Measurements from ENCODE around the gene TBCD. TPM values are rescaled to one million over a fixed set of nuclear protein-coding genes. Genes with fewer than 3 reads are reported as not detected.

Gene TBCD
- total RNA-seq, 2 donors from 2014 or later, result 64.0 to 123 TPM

- over 99% methylated on average over 5 of the region's 5 CpGs for WGBS
- TF ChIP-seq POLR2AphosphoS5 (IDR thresholded peaks at IDR 0.05) (no peak), CTCF (IDR thresholded peaks at IDR 0.05) (no peak), POLR2A (IDR thresholded peaks at IDR 0.05) (no peak)
- Histone ChIP-seq H3K27me3 (replicated peaks; ENCODE audit: insufficient read depth) (no peaks in the 10 kb centered on the region), H3K4me1 (replicated peaks) (no peaks in the 10 kb centered on the region), H3K36me3 (no peaks in the 10 kb centered on the region), H3K9me3 (no peaks in the 10 kb centered on the region), H3K27ac (no peak overlapping the region), H3K4me3 (no peak overlapping the region)
- intact Hi-C loops (cut with DNase I), result no loop called here
- DNase-seq (ENCODE audit: low spot score), result no peak
Observed at GRCh38 chr17:82820278-82821251, 68.7 kb downstream of the TBCD start.

GRCh38 chr17:82821554-82821953 lies 69.7 kb downstream of the TBCD start:
- intact Hi-C loops (cut with DNase I), result no loop called here
- TF ChIP-seq CTCF (IDR thresholded peaks at IDR 0.05) (no peak), POLR2A (IDR thresholded peaks at IDR 0.05) (no peak), POLR2AphosphoS5 (IDR thresholded peaks at IDR 0.05) (no peak)
- 96% methylated on average over 2 of the region's 2 CpGs for WGBS
- H3K4me3 ChIP-seq, result no peak overlapping the region
- no peaks in the 10 kb centered on the region for H3K36me3 ChIP-seq
- H3K9me3 ChIP-seq, result no peaks in the 10 kb centered on the region
- no peak for DNase-seq (ENCODE audit: low spot score)
- H3K27me3 ChIP-seq (replicated peaks; ENCODE audit: insufficient read depth), result no peaks in the 10 kb centered on the region
- no peaks in the 10 kb centered on the region for H3K4me1 ChIP-seq (replicated peaks)
- no peak overlapping the region for H3K27ac ChIP-seq

GRCh38 chr17:82822281-82822680 lies 70.4 kb downstream of the TBCD start:
- H3K27me3 ChIP-seq (replicated peaks; ENCODE audit: insufficient read depth), result no peaks in the 10 kb centered on the region
- H3K4me1 ChIP-seq (replicated peaks), result no peaks in the 10 kb centered on the region
- no peak for DNase-seq (ENCODE audit: low spot score)
- intact Hi-C loops (cut with DNase I), result no loop called here
- whole genome bisulfite sequencing, result 95% methylated on average over 16 of the region's 16 CpGs
- TF ChIP-seq POLR2AphosphoS5 (IDR thresholded peaks at IDR 0.05), result no peak
- no peak for TF ChIP-seq CTCF (IDR thresholded peaks at IDR 0.05)
- no peak for TF ChIP-seq POLR2A (IDR thresholded peaks at IDR 0.05)
- H3K9me3 ChIP-seq, result no peaks in the 10 kb centered on the region
- no peak overlapping the region for H3K27ac ChIP-seq
- no peak overlapping the region for H3K4me3 ChIP-seq
- H3K36me3 ChIP-seq, result no peaks in the 10 kb centered on the region

- 79% methylated on average over 5 of the region's 5 CpGs for WGBS
- H3K4me3 ChIP-seq, result no peak overlapping the region
- TF ChIP-seq POLR2AphosphoS5 (IDR thresholded peaks at IDR 0.05) (no peak), CTCF (IDR thresholded peaks at IDR 0.05) (no peak), POLR2A (IDR thresholded peaks at IDR 0.05) (no peak)
- H3K36me3 ChIP-seq, result no peaks in the 10 kb centered on the region
- no peak for DNase-seq (ENCODE audit: low spot score)
- no peaks in the 10 kb centered on the region for H3K9me3 ChIP-seq
- no peaks in the 10 kb centered on the region for H3K27me3 ChIP-seq (replicated peaks; ENCODE audit: insufficient read depth)
- intact Hi-C loops (cut with DNase I), result no loop called here
- no peak overlapping the region for H3K27ac ChIP-seq
- H3K4me1 ChIP-seq (replicated peaks), result no peaks in the 10 kb centered on the region
Observed at GRCh38 chr17:82823004-82823403, 71.1 kb downstream of the TBCD start.
